Posterior cingulate gyrus (tissue), 11 donors: ENCODE measurements around the gene MRPL57.
"Not testable (repeated sequence)": the region's sequence is repeated elsewhere in the genome, so short reads cannot be mapped to it uniquely, and the experiment has no call there.

Source experiments
- DNase-seq, 10 donors: peaks; one replicate each; pipeline versions ENCODE4 v3.0.0 to v3.0.0-alpha.2; 2020 to 2021; ENCODE audit warnings: mixed read lengths in 3 of 10
- intact Hi-C: fragments of 100-400 bp; cut with DNase I; formaldehyde crosslinking; loops from one replicate; pipeline ENCODE4 v1.15.1; 2023

MRPL57 gene

DNA sequence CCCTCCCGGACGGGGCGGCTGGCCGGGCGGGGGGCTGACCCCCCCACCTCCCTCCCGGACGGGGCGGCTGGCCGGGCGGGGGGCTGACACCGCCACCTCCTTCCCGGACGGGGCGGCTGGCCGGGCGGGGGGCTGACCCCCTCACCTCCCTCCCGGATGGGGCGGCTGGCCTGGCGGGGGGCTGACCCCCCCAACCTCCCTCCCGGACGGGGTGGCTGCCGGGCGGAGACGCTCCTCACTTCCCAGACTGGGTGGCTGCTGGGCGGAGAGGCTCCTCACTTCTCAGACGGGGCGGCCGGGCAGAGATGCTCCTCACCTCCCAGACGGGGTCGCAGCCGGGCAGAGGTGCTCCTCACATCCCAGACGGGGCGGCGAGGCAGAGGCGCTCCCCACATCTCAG, 10.0 kb downstream of the MRPL57 start:
- intact Hi-C loops, DNase-seq: not testable (repeated sequence)

DNA sequence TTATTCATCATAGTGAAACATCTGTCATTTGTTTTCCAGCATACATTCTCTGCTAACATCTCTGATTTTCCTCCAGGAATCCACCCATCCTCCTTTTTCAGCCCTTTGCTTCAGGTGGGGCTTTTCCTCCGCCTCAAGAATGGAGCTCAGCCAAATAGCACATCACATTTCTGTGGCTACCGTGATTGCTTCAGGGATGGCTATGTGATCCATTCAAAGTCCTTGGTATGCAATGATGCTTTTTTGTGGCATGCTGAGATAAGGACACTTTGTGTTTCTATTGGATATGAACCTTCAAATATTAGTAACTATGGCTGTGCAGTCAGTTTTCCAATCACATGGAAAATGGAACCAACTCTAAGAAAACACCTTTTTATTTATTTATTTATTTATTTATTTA, 18.3 kb downstream of the MRPL57 start:
- intact Hi-C loops, DNase-seq: not testable (repeated sequence)

DNA sequence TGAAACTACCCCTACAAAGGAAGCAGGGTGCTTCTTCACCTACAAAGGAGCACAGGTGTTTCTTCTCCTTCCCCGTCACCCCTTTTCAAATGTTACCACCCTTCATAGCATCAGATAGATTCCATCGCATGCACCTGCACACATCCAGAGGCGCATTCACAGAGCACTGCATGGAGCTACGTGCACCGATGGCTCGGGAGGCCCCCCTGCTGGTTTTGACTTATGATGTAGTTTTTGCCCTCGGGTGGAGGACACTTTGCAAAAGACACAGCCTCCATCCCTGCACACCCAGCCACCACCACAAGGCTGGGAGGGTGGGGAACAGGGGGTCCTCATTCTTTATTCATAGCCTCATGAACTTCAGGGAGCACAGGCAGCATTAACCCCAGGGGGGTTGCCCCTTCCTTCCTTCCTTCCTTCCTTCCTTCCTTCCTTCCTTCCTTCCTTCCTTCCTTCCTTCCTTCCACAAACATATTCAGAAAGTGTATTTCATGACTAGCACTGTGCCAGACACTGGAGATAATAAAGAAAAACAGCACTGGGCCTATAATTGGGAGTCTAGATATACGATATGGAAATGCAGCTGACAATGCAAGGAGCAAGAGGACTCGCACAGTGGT, 21.3 kb downstream of the MRPL57 start:
- intact Hi-C loops, DNase-seq: not testable (repeated sequence)

DNA sequence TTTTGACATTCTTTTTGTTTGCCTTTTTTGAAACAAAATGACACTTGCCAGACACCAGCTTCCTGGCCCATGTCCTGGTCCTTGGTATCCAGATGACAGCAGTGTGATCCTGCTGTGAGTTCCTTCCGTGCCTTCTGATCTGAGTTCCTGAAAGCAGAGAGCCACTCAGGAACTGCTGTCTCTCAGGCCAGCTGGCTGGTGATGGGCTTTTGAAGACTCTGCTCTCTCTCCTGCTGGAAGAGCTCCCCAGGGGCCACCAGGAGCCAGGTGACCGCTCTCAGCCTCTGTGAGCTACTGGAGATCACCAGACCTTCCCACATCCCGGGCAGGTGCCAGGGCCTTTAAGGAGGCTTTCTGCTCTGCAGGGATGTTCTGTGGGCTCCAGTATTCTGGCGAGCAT, 21.9 kb downstream of the MRPL57 start:
- intact Hi-C loops, DNase-seq: not testable (repeated sequence)

DNA sequence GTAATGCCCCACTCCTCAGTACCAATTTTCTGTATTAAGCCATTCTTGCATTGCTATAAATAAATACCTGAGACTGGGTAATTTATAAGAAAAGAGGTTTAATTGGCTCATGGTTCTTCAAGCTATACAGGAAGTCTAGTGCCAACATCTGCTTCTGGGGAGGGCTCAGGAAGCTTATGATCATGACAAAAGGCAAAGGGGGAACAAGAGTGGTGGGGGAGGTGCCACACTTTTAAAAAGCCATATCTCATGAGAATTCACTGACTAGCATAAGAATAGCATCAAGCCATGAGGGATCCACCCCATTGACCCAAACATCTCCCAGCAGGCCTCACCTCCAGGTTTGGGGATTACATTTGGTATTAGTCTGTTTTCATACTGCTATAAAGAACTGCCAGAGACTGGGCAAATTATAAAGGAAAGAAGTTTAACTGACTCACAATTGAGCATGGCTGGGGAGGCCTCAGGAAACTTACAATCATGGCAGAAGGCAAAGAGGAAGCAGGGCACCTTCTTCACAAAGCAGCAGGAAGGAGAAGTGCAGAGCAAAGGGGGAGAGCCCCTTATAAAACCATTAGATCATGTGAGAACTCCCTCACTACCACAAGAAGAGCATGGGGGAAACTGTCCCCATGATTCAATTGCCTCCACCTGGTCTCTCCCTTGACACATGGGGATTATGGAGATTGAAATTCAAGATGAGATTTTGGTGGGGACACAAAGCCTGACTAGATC, 25.2 kb downstream of the MRPL57 start:
- intact Hi-C loops, DNase-seq: not testable (repeated sequence)

DNA sequence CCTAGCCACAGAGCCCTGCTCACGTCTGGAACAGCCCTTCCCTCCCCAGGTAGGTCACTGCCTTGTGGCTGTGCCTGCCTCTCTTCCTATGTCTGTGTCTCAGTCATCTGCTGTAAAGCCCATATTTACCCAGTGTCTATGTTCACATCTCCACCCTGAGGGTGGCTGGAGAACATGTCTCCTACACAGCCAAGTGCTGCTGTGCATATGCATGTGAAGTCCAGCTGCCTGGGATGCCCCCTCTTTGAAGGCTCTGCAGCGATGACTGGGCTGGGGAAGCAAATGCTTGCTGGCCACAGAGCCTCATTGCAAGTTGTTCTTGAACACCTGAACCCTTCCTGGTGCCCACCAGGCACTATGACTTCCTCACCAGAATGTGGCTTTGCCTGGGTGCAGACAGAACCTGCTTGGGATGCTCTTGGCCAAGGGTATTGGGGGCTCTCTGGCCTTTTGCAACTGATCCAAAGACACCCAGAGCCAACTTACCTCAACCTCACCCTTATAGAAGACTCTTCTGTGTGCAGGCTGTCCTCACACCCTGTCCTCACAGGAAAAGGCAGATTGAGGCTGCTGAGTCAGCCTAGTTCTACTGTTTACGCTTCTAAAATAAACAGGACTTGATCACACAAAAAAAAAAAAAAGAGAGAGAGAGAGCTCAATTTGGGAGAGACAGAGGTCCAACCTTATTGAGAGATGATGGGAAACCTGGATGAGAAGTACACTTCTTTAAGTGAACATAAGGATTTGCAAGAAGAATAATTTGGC, 26.5 kb downstream of the MRPL57 start:
- no peak for DNase-seq
- intact Hi-C loops, result no loop called here

DNA sequence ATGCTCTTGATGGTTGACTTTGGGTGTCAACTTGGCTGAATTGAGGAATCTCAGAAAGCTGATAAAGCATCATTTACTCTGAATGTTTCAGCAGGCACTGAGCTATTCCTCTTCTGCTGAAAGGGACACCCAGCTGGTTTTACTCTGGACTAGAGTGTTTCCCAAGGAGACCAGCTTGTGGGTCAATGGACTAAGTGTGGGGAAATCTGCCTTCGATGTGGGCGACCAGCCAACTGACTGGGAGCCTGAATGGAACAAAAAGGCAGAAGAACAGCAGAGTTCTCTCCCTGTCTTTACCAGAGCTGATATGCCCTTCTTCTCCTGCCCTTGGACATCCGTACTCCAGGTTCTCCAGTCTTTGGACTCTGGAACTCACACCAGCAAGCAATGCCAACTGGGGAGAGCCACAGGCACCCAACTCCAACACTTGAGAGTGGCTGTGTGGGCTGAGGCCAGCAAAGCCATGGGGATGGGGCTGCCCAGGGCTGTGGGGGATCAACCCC, 32.2 kb downstream of the MRPL57 start:
- no peak for DNase-seq

DNA sequence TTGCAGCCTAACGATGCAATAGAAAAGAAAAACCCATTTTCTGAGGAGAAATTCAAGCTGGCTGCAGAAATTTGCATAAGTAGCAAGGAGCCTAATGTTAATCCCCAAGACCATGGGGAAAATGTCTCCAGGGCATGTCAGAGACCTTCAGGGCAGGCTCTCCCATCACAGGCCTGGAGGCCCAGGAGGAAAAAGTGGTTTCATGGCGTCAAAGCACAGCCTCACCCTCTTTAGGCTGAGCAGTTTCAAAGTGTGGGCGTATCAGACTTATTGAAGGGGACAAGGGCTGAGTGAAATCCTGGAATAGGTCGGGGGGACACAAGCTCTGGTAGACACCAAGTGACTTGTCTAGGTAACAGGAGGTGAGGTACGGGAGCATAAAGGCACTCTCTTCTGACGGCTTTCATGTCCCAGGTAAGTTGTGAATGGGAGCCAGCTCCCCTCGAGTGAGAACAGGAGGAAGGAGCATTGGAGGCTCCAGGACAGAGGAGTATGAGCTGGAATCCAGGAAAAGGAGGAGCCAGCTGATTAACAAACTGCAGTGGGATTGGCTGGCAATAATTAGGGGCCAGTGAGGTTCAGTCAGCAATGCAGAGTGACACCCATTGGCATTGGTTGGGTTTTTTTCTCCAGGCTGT, 35.8 kb downstream of the MRPL57 start:
- intact Hi-C loops, result no loop called here
- no peak for DNase-seq

More for the DNA sequence above, 32.2 kb downstream of the MRPL57 start:
- intact Hi-C loops, result no loop called here

DNA sequence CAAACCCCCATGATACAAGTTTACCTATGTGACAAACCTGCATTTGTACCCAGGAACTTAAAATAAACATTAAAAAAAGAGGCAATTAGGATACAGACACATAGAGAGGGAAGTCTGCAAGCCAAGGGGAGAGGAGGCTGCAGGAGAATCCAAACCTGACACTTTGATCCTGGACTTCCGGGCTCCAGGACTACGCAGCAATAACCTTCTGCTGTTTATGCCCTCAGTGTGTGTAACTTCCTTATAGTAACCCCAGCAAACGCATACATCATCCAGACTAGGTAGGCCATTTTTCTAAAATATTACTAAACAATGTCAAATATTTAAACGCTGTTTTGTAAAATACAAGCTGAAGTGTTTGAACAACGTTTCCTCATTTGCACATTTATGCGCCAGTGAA, 39.0 kb downstream of the MRPL57 start:
- DNase-seq, intact Hi-C loops: not testable (repeated sequence)

DNA sequence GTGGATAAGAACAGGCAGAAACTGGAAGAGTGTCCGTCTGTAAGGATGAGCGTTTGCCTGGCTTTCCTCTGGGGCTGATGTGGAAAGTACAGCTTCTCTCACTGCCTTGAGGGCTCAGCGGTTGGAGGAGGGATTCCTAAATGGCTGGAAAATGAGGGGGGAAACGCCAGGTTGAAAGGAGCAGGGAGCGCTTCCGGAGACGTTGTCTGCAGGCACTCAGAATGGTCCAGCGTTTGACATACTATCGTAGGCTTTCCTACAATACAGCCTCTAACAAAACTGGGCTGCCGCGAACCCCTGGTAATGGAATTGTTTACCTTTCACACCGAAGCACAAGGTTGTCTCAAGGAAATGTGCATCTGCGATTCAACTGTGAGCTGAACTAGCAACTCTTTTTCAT, 39.9 kb downstream of the MRPL57 start:
- no peak for DNase-seq
- intact Hi-C loops, result no loop called here

DNA sequence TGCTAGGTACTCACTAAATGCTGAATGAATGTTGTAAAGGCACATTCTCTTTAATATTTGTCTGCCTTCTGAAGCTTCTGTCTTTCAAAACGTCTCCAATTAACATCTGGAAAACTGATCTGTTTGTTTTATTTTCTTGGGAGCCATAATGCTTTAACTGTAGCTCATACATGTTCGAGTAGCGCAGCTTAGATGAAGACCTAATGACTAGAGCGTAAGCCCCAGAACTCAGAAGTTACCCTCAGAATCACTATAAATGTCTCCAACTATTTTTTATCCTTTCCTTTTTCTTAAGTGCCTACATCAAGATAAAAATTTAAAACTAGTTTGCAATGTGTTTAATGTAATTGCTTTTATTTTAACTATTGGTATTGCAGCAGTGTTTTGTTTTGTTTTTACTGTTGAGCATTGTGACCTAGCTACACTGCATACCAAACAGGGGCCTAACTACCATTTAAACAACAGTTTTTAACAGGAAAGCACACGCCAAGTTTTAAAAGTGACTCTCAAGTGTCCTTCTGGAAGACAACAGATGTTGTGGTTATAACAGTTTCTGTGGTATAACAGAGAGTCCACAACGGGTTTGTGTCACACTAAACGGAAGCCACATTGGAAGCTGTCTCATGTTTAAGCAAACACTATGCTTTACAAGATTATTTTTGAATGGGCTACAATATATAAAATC, 42.0 kb downstream of the MRPL57 start:
- intact Hi-C loops, result no loop called here
- DNase-seq, result no peak

DNA sequence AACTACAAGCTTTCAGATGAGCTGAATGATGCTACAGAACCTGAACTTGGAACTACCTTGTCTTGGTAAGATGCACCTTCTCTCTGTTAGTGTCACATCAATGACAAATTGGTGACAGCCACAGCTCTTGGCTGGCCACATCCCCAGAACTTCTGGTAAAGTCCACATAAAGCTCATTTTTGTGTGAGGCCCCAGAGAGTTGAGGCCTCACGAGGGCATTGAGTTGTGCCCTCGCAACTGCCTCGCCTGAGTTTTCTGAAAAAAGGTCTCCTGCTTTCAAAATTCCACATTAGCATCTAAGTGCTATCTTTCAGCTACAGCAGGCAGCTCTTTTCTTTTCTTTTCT, 42.6 kb downstream of the MRPL57 start:
- intact Hi-C loops, result no loop called here
- DNase-seq, result no peak

DNA sequence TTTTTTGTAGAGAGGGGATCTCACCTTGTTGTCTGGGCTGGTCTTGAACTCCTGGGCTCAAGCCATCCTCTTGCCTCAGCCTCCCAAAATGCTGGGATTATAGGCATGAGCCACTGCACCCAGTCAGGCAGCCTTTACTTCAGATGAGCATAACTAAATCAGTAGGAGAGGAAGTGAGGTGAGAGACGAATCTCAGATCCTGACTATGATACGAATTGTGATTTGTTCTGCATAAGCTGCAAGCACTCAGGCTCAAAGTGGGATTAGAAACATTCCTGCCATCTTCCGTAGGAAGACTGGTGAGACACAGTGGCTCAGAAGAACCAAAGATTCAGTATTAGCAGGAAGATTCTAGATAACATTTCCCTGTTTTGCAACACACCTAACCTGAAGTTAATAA, 43.3 kb downstream of the MRPL57 start:
- intact Hi-C loops, DNase-seq: not testable (repeated sequence)

DNA sequence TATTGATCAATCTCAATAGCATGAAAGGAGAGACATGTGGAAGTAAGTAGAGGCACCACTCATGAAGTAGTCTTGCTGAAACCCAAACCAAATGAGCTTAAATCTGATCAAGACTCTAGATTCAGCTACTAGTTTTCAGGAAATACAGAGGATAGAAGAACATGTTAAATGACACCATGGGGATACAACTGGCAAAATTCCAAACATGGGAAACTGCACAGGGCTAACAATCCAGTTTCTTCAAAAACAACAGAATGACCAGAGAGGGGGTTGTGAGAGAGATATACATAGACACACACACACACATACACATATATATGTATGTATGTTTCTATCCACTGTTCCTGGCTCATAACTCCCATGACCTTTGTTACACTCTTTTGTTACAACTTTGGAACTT, 44.8 kb downstream of the MRPL57 start:
- no peak for DNase-seq

DNA sequence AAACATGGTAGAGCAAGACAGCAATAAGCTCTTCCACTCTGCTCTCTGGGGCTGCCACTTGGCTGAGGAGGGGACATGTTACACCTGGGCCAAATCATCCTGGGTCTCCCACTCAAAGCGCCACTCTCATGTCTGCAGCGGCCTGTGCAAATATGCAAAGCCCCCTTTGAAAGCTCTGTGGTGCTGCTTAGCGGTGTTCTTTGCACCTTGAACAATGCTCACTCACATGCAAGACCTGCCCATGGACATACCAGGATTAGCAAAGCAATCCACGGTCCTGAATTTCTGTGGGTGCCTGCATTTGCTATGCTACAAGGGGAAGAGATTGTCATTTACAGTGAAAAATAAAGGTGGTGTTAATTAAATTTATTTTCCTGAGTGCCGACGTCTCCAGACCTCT, 48.6 kb downstream of the MRPL57 start:
- DNase-seq, result no peak
- intact Hi-C loops, result no loop called here

More for the DNA sequence above, 44.8 kb downstream of the MRPL57 start:
- intact Hi-C loops, result no loop called here

DNA sequence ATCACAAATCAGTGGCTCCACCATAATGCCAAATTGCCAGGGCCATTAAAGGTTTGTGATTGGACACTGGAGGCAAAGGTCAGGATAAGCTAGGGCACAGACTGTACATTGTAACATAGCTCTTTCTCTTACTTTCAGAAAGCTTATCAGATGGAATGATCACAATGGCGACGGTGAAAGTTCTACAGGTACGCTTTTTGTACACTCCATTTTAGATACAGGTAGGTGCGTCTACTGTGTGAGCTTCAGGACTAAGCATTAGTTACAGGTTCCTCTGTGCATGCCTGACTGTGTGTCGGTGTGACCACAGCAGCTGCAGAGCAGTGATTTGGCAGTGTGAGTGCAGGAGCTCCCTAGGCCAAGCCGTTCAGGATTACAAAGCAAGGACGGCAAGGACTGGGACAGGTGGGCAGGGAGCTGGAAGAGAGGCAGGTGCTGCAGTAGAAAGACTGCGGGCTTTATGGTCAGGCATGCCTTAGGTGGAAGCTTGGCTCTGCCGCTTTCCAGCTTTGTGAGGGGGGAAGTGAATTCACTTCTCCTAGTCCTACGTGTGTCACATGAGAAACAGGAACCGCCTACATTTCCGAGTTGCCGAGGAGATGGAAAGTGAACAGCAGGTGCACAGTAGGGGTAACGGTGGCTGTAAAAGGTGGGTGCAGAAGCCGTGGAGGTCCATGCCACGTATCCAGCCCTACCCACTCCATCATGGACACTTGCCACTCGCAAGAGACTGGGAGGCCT, 49.6 kb downstream of the MRPL57 start:
- intact Hi-C loops, result no loop called here
- no peak for DNase-seq

DNA sequence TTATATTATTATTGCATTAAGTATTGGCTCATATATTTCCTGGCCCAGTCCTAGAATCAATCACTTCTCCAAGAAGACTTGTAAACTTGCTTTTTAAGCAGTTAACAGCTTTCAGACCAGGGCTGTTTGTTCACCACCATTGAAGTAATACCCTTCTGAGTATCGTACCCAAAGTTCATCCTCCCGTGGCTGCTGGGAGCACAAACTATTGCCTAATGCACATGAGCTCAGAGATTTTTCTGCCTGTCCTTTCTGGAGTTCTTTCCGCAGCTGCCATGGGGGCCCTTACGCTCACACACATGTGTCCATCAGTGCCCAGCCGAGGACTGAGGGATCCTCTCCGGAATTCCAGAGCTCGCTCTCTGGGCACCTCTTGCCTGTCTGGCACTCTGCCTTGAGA, 51.5 kb downstream of the MRPL57 start:
- intact Hi-C loops, result no loop called here
- no peak for DNase-seq
